Measurements from ENCODE around the gene LMAN1L.

Gene LMAN1L

GRCh38 chr15:74829991-74830390 lies 17.4 kb downstream of the LMAN1L start:
- Histone ChIP-seq H3K9me3 (ENCODE audit: control insufficient read depth, low read length) (no peaks in the 10 kb centered on the region), H2AK5ac (ENCODE audit: low read length, severe bottlenecking) (no peak overlapping the region), H3K79me1 (replicated peaks; ENCODE audit: low read length, poor library complexity, severe bottlenecking) (no peaks in the 10 kb centered on the region), H4K8ac (ENCODE audit: low read length) (no peak overlapping the region), H2BK120ac (ENCODE audit: low read depth, low read length) (no peak overlapping the region), H2BK5ac (ENCODE audit: low read depth, low read length, poor library complexity, severe bottlenecking) (no peak overlapping the region), H4K91ac (ENCODE audit: low read length) (no peak overlapping the region), H3K9ac (ENCODE audit: low read length) (no peak overlapping the region), H3K4ac (ENCODE audit: low read depth in 1 of 2, low read length in 2 of 2) (no peak overlapping the region), H2AFZ (ENCODE audit: low read depth, low read length) (no peak overlapping the region), H3K27ac (ENCODE audit: low read length, poor library complexity, severe bottlenecking) (no peak overlapping the region), H3K27me3 (ENCODE audit: control insufficient read depth in 1 of 2, insufficient read depth in 1 of 2, low read length in 2 of 2) (peaks cover 37 to 59% of the 10 kb centered on the region in 2 experiments), H3K4me2 (ENCODE audit: low read length, poor library complexity, severe bottlenecking) (no peak overlapping the region), H3K4me1 (ENCODE audit: control insufficient read depth, insufficient read depth, low read depth, low read length) (peaks cover 9% of the 10 kb centered on the region), H3K36me3 (ENCODE audit: control insufficient read depth in 1 of 2, insufficient read depth in 2 of 2, low read depth in 1 of 2, low read length in 2 of 2) (no peaks in the 10 kb centered on the region), H3K14ac (ENCODE audit: low read length in 2 of 2) (no peak overlapping the region), H3K4me3 (ENCODE audit: insufficient read depth in 1 of 2, low read depth in 1 of 2, low read length in 2 of 2) (no peak overlapping the region), H3K23ac (ENCODE audit: low read length in 2 of 2) (no peak overlapping the region), H2BK15ac (ENCODE audit: low read depth, poor library complexity, severe bottlenecking) (no peak overlapping the region), H2BK12ac (ENCODE audit: low read length in 2 of 2) (no peak overlapping the region), H3K18ac (ENCODE audit: low read depth in 1 of 2, low read length in 2 of 2) (no peak overlapping the region)
- DNase-seq: no peak
- WGBS: 83% methylated on average over 6 of the region's 6 CpGs

- Histone ChIP-seq H3K27ac (ENCODE audit: low read length, poor library complexity, severe bottlenecking) (no peak overlapping the region), H3K4ac (ENCODE audit: low read depth in 1 of 2, low read length in 2 of 2) (no peak overlapping the region), H3K14ac (ENCODE audit: low read length in 2 of 2) (no peak overlapping the region), H3K27me3 (ENCODE audit: control insufficient read depth in 1 of 2, insufficient read depth in 1 of 2, low read length in 2 of 2) (peaks cover 28 to 50% of the 10 kb centered on the region in 2 experiments), H3K4me3 (ENCODE audit: insufficient read depth in 1 of 2, low read depth in 1 of 2, low read length in 2 of 2) (no peak overlapping the region), H3K9ac (ENCODE audit: low read length) (no peak overlapping the region), H2BK15ac (ENCODE audit: low read depth, poor library complexity, severe bottlenecking) (peak overlapping the region; percentile 15), H3K9me3 (ENCODE audit: control insufficient read depth, low read length) (no peaks in the 10 kb centered on the region), H2AFZ (ENCODE audit: low read depth, low read length) (no peak overlapping the region), H4K91ac (ENCODE audit: low read length) (no peak overlapping the region), H3K79me1 (replicated peaks; ENCODE audit: low read length, poor library complexity, severe bottlenecking) (no peaks in the 10 kb centered on the region), H2AK5ac (ENCODE audit: low read length, severe bottlenecking) (no peak overlapping the region), H2BK5ac (ENCODE audit: low read depth, low read length, poor library complexity, severe bottlenecking) (no peak overlapping the region), H3K23ac (ENCODE audit: low read length in 2 of 2) (no peak overlapping the region), H3K4me2 (ENCODE audit: low read length, poor library complexity, severe bottlenecking) (no peak overlapping the region), H3K18ac (ENCODE audit: low read depth in 1 of 2, low read length in 2 of 2) (no peak overlapping the region), H2BK12ac (ENCODE audit: low read length in 2 of 2) (no peak overlapping the region), H3K36me3 (ENCODE audit: control insufficient read depth in 1 of 2, insufficient read depth in 2 of 2, low read depth in 1 of 2, low read length in 2 of 2) (peaks cover 4 to 5% of the 10 kb centered on the region in 2 experiments), H4K8ac (ENCODE audit: low read length) (no peak overlapping the region), H2BK120ac (ENCODE audit: low read depth, low read length) (no peak overlapping the region), H3K4me1 (ENCODE audit: control insufficient read depth, insufficient read depth, low read depth, low read length) (peaks cover 9% of the 10 kb centered on the region)
- DNase-seq: no peak
- 84% methylated on average over 5 of the region's 5 CpGs for WGBS
Measured at GRCh38 chr15:74830868-74831267, 18.2 kb downstream of the LMAN1L start.

- H3K27ac ChIP-seq (ENCODE audit: low read length, poor library complexity, severe bottlenecking): no peak overlapping the region
- no peak for DNase-seq
- H3K4me2 ChIP-seq (ENCODE audit: low read length, poor library complexity, severe bottlenecking): no peak overlapping the region
- H3K9me3 ChIP-seq (ENCODE audit: control insufficient read depth, low read length): no peaks in the 10 kb centered on the region
- no peak overlapping the region for H2BK15ac ChIP-seq (ENCODE audit: low read depth, poor library complexity, severe bottlenecking)
- H3K4ac ChIP-seq (ENCODE audit: low read depth in 1 of 2, low read length in 2 of 2): no peak overlapping the region
- H3K36me3 ChIP-seq (ENCODE audit: control insufficient read depth in 1 of 2, insufficient read depth in 2 of 2, low read depth in 1 of 2, low read length in 2 of 2): peaks cover 12 to 15% of the 10 kb centered on the region in 2 experiments
- H4K8ac ChIP-seq (ENCODE audit: low read length): no peak overlapping the region
- WGBS: 75% methylated on average over 15 of the region's 15 CpGs
- no peak overlapping the region for H2BK12ac ChIP-seq (ENCODE audit: low read length in 2 of 2)
- no peak overlapping the region for H2AK5ac ChIP-seq (ENCODE audit: low read length, severe bottlenecking)
- H3K18ac ChIP-seq (ENCODE audit: low read depth in 1 of 2, low read length in 2 of 2): no peak overlapping the region
- no peak overlapping the region for H4K91ac ChIP-seq (ENCODE audit: low read length)
- H3K14ac ChIP-seq (ENCODE audit: low read length in 2 of 2): no peak overlapping the region
- peaks cover 23 to 41% of the 10 kb centered on the region in 2 experiments for H3K27me3 ChIP-seq (ENCODE audit: control insufficient read depth in 1 of 2, insufficient read depth in 1 of 2, low read length in 2 of 2)
- no peaks in the 10 kb centered on the region for H3K4me1 ChIP-seq (ENCODE audit: control insufficient read depth, insufficient read depth, low read depth, low read length)
- no peaks in the 10 kb centered on the region for H3K79me1 ChIP-seq (replicated peaks; ENCODE audit: low read length, poor library complexity, severe bottlenecking)
- no peak overlapping the region for H3K4me3 ChIP-seq (ENCODE audit: insufficient read depth in 1 of 2, low read depth in 1 of 2, low read length in 2 of 2)
- H3K23ac ChIP-seq (ENCODE audit: low read length in 2 of 2): no peak overlapping the region
- H2BK120ac ChIP-seq (ENCODE audit: low read depth, low read length): no peak overlapping the region
- no peak overlapping the region for H2AFZ ChIP-seq (ENCODE audit: low read depth, low read length)
- no peak overlapping the region for H3K9ac ChIP-seq (ENCODE audit: low read length)
- H2BK5ac ChIP-seq (ENCODE audit: low read depth, low read length, poor library complexity, severe bottlenecking): no peak overlapping the region
Measured at GRCh38 chr15:74831813-74832495, 19.3 kb downstream of the LMAN1L start.

- Histone ChIP-seq H3K18ac (ENCODE audit: low read depth in 1 of 2, low read length in 2 of 2) (no peak overlapping the region), H3K27me3 (ENCODE audit: control insufficient read depth in 1 of 2, insufficient read depth in 1 of 2, low read length in 2 of 2) (peaks cover 15 to 32% of the 10 kb centered on the region in 2 experiments), H2AK5ac (ENCODE audit: low read length, severe bottlenecking) (no peak overlapping the region), H2BK5ac (ENCODE audit: low read depth, low read length, poor library complexity, severe bottlenecking) (no peak overlapping the region), H3K4me2 (ENCODE audit: low read length, poor library complexity, severe bottlenecking) (no peak overlapping the region), H4K91ac (ENCODE audit: low read length) (no peak overlapping the region), H3K9me3 (ENCODE audit: control insufficient read depth, low read length) (no peaks in the 10 kb centered on the region), H3K9ac (ENCODE audit: low read length) (no peak overlapping the region), H3K27ac (ENCODE audit: low read length, poor library complexity, severe bottlenecking) (no peak overlapping the region), H2BK120ac (ENCODE audit: low read depth, low read length) (no peak overlapping the region), H2AFZ (ENCODE audit: low read depth, low read length) (no peak overlapping the region), H3K14ac (ENCODE audit: low read length in 2 of 2) (no peak overlapping the region), H3K36me3 (ENCODE audit: control insufficient read depth in 1 of 2, insufficient read depth in 2 of 2, low read depth in 1 of 2, low read length in 2 of 2) (peaks cover 12 to 15% of the 10 kb centered on the region in 2 experiments), H3K4me1 (ENCODE audit: control insufficient read depth, insufficient read depth, low read depth, low read length) (no peaks in the 10 kb centered on the region), H4K8ac (ENCODE audit: low read length) (no peak overlapping the region), H2BK12ac (ENCODE audit: low read length in 2 of 2) (no peak overlapping the region), H3K79me1 (replicated peaks; ENCODE audit: low read length, poor library complexity, severe bottlenecking) (no peaks in the 10 kb centered on the region), H2BK15ac (ENCODE audit: low read depth, poor library complexity, severe bottlenecking) (no peak overlapping the region), H3K23ac (ENCODE audit: low read length in 2 of 2) (no peak overlapping the region), H3K4me3 (ENCODE audit: insufficient read depth in 1 of 2, low read depth in 1 of 2, low read length in 2 of 2) (no peak overlapping the region), H3K4ac (ENCODE audit: low read depth in 1 of 2, low read length in 2 of 2) (no peak overlapping the region)
- WGBS: 81% methylated on average over 4 of the region's 4 CpGs
- no peak for DNase-seq
Measured at GRCh38 chr15:74832826-74833225, 20.2 kb downstream of the LMAN1L start.

All from mesenchymal stem cell (in vitro differentiated cells and primary cell).